Small intestine (tissue), 7 donors: ENCODE data around the gene CFAP299. TPM values are rescaled to one million over a fixed set of nuclear protein-coding genes. Genes with fewer than 3 reads are reported as not detected.

Source experiments
- DNase-seq, 2 donors: peaks; one replicate each; pipeline versions ENCODE4 v3.0.0 to v3.0.0-alpha.2; 2013
- FAIRE-seq: peaks from 2 replicates; lab custom pipeline; 2012; peaks lifted over from hg19 to GRCh38; lab: Jason Lieb, UNC
- H3K27ac ChIP-seq, 3 donors: one replicate each; pipeline ENCODE4 v1.5.1; 2013; ENCODE audit warnings: low read length in 2 of 3, mild to moderate bottlenecking in 2 of 3, control low read depth in 1 of 3, inconsistent platforms in 1 of 3, low read depth in 1 of 3, moderate library complexity in 1 of 3
- H3K27me3 ChIP-seq, 3 donors: one replicate each; pipeline ENCODE4 v1.6.1; 2013; ENCODE audit warnings: low read length in 3 of 3, inconsistent platforms in 1 of 3; ENCODE audit not compliant: control insufficient read depth in 3 of 3, insufficient read depth in 3 of 3
- H3K36me3 ChIP-seq, 3 donors: one replicate each; pipeline ENCODE4 v1.6.1; 2013; ENCODE audit warnings: low read length in 3 of 3, inconsistent platforms in 1 of 3, low read depth in 1 of 3, mild to moderate bottlenecking in 1 of 3, moderate library complexity in 1 of 3; ENCODE audit not compliant: control insufficient read depth in 3 of 3, insufficient read depth in 2 of 3
- H3K4me1 ChIP-seq, 3 donors: one replicate each; pipeline ENCODE4 v1.6.1; 2013; ENCODE audit warnings: low read length in 2 of 3, inconsistent platforms in 1 of 3, low read depth in 1 of 3, mild to moderate bottlenecking in 1 of 3, moderate library complexity in 1 of 3; ENCODE audit not compliant: control insufficient read depth in 3 of 3, insufficient read depth in 2 of 3
- H3K4me3 ChIP-seq, 3 donors: one replicate each; pipeline ENCODE4 v1.5.1; 2013; ENCODE audit warnings: low read length in 3 of 3, control low read depth in 1 of 3, inconsistent platforms in 1 of 3, low read depth in 1 of 3, mild to moderate bottlenecking in 1 of 3, moderate library complexity in 1 of 3
- H3K9me3 ChIP-seq, 2 donors: one replicate each; pipeline ENCODE4 v1.6.1; 2013; ENCODE audit warnings: low read depth in 1 of 2, low read length in 1 of 2; ENCODE audit not compliant: control insufficient read depth in 2 of 2, insufficient read depth in 1 of 2
- WGBS, 3 donors: extraction: QIAGEN DNeasy Blood & Tissue Kit; methylation state at CpG; one replicate each; pipeline ENCODE4 v1.1.7; 2013; 5-methylcytosine and 5-hydroxymethylcytosine counted together
- polyA plus RNA-seq, 4 donors: library from polyadenylated mRNA; stranded (reverse) in 3 of 4; unstranded in 1 of 4; fragments of 200-250 nt in 3 of 4; fragments of 120-200 nt in 1 of 4; gene quantifications; one replicate each; pipeline versions ENCODE4 v1.2.1 to v1.2.3, GENCODE V29; 2013
- donor health status: healthy with polysubstance abuse.
- donor health status: control.
- donor health status: control.
- donor health status: Bipolar disorder and iron deficiency.
- donor health status: healthy.

Gene CFAP299
- polyA plus RNA-seq, 4 donors: not detected

DNA sequence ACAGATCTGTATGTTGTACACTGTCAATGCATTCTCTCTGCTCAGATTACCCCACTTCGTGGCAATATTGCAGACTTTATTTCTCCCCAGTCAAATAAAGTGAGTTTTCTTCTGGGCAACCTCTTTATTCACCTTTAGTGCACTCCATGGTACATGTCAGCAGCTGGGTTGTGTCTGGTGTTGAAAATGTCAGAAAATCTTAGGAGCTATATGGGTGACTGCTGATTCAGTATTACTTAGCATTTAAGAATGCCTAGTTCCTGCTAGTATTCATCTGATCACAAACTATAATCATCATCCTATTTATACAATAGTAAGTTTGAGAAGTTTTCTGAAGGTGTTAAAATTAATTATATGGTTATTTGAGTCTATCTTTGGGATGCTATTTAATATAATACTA, 112.5 kb downstream of the CFAP299 start:
- FAIRE-seq: no peak
- no peaks in the 10 kb centered on the region for H3K9me3 ChIP-seq
- 71 to 94% (median 85%) methylated on average over 1 of the region's 1 CpG for WGBS, 3 donors
- H3K27me3 ChIP-seq: no peaks in the 10 kb centered on the region
- no peak overlapping the region for H3K27ac ChIP-seq
- no peaks in the 10 kb centered on the region for H3K4me1 ChIP-seq
- no peak overlapping the region for H3K4me3 ChIP-seq
- DNase-seq: no peak
- H3K36me3 ChIP-seq: no peaks in the 10 kb centered on the region

DNA sequence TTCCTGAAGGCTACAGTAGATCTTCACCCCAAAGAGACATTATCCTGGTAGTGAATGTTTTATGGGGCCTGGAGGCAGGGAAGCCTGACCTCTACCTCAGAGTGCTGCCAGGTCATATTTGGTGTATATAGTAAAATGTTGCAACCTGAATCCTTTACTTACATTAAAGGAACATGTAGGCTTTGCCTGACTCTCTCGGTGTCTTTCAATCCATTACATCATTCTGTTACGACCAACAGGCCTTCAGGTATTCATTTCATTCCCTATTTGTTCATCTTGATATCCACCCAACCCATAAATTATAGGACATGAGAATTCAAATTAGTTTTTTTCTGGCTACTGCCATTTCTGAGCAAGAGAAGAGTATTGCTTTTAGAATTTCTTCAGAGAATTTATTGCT, 116.5 kb downstream of the CFAP299 start:
- Histone ChIP-seq H3K9me3 (no peaks in the 10 kb centered on the region), H3K27me3 (no peaks in the 10 kb centered on the region), H3K36me3 (no peaks in the 10 kb centered on the region), H3K4me1 (no peaks in the 10 kb centered on the region), H3K4me3 (no peak overlapping the region), H3K27ac (no peak overlapping the region)
- DNase-seq (no peak), FAIRE-seq (no peak)
- 82 to 94% (median 82%) methylated on average over 2 of the region's 2 CpGs for WGBS, 3 donors

DNA sequence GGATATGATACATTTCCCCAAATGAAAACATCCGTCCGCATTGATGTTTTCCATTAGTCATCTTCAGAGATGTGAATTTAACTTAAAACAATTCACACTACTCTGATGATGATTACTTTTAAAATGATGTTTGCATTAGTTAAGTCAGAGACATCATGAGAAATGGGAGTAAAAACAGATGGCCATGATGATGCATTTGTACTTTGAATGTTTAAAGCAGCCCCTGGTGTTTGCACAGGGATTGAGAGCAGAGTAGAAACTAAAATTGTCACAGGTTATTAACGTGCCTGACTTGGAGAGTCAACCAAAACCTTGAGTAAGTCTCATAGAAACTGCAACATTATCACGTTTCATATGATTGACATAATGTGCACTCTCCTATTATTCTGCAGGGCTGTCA, 117.2 kb downstream of the CFAP299 start:
- 67 to 75% (median 70%) methylated on average over 4 of the region's 4 CpGs for WGBS, 3 donors
- no peaks in the 10 kb centered on the region for H3K27me3 ChIP-seq
- no peaks in the 10 kb centered on the region for H3K36me3 ChIP-seq
- no peak overlapping the region for H3K4me3 ChIP-seq
- H3K9me3 ChIP-seq: no peaks in the 10 kb centered on the region
- H3K27ac ChIP-seq: no peak overlapping the region
- H3K4me1 ChIP-seq: no peaks in the 10 kb centered on the region
- FAIRE-seq (no peak), DNase-seq (no peak)

DNA sequence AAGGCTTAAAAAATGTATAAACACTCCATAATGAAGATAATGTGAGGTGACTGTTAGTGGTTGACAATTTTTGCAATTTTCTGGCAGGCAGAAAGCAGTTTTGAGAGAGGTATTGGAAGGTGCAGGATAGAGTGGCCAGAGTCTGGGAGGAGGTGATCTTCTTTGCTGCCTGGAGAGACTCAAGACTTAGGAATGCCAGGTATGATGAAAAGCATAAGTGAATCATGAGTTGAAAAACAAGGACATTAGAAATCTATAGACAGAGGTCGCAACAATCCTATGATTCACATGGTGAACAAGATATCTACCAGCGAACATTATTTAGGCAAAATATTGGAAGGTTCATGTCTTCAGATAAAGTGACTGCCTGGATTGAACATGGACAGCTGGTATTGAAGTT, 118.5 kb downstream of the CFAP299 start:
- H3K27ac ChIP-seq: no peak overlapping the region
- no peaks in the 10 kb centered on the region for H3K9me3 ChIP-seq
- DNase-seq: no peak
- FAIRE-seq: no peak
- H3K4me3 ChIP-seq: no peak overlapping the region
- H3K4me1 ChIP-seq: no peaks in the 10 kb centered on the region
- no peaks in the 10 kb centered on the region for H3K27me3 ChIP-seq
- no peaks in the 10 kb centered on the region for H3K36me3 ChIP-seq
- WGBS, 3 donors: 87 to 95% (median 92%) methylated on average over 2 of the region's 2 CpGs

DNA sequence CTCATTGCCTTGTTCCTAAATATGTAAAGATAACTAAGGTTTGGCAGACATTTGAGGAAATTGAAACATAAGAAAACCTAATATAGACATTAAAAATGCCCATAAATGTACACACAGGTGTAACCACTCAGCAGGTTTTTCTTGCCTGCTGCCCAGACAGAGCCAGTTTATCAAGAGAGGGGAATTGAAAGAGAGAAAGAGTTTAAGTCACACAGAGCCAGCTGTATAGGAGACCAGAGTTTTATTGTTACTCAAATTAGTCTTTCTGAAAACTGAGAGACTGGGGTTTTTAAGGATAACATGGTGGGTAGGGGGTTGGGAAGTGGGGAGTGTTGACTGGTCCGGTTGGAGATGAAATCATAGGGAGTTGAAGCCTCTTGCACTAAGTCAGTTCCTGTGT, 119.0 kb downstream of the CFAP299 start:
- no peak overlapping the region for H3K27ac ChIP-seq
- no peak for FAIRE-seq
- H3K9me3 ChIP-seq: no peaks in the 10 kb centered on the region
- WGBS, 3 donors: 81 to 90% (median 89%) methylated on average over 1 of the region's 1 CpG
- no peaks in the 10 kb centered on the region for H3K27me3 ChIP-seq
- H3K4me1 ChIP-seq: no peaks in the 10 kb centered on the region
- no peak for DNase-seq
- H3K4me3 ChIP-seq: no peak overlapping the region
- no peaks in the 10 kb centered on the region for H3K36me3 ChIP-seq

DNA sequence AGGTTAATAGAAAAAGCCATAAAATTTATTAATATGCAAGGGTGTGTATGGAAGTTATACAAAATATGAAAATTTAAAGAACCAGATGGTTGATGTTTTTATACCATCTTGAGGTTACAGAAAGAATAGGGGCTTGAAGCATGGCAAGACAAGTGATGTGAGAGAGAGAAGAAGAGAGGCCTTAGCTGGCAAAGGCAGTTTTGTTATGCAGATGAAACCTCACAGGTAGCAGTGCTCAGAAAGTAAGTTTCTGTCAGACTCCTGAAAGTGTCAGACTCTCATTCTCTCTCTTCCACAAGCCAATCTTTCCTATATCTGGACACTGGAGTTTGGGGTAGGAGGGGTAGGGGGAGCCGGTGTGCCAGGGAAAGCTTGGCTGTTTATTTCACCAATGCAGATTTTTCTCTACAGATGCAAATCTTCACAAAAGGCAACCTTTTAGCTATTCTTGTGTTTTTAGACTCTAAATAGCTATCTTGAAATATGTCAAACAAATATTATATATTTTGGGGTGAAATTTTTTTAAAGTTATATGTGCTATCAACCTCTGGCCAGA, 124.5 kb downstream of the CFAP299 start:
- 81 to 93% (median 91%) methylated on average over 1 of the region's 1 CpG for WGBS, 3 donors
- Histone ChIP-seq H3K27me3 (no peaks in the 10 kb centered on the region), H3K27ac (no peak overlapping the region), H3K9me3 (no peaks in the 10 kb centered on the region), H3K36me3 (no peaks in the 10 kb centered on the region), H3K4me1 (no peaks in the 10 kb centered on the region), H3K4me3 (no peak overlapping the region)
- DNase-seq (no peak), FAIRE-seq (no peak)

DNA sequence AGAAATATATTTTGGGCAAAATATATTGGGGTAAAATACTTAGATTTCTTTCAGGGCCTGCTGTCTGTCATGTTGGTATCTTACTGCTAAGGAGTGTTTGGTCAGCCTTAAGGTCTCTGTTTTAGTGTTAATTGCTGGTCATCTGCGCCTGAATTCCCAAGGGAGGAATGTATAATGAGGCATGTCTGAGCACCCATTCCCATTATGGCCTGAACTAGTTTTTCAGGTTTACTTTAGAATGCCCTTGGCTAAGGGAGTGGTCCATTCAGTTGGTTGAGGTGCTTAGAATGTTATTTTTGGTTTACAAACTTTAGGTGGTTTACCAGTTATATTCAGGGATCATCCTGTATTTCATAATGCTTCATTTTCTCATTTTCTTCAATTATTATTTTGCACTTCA, 125.9 kb downstream of the CFAP299 start:
- no peaks in the 10 kb centered on the region for H3K4me1 ChIP-seq
- no peaks in the 10 kb centered on the region for H3K36me3 ChIP-seq
- FAIRE-seq (no peak), DNase-seq (no peak)
- WGBS, 3 donors: 87 to 92% (median 88%) methylated on average over 1 of the region's 1 CpG
- H3K27ac ChIP-seq: no peak overlapping the region
- H3K4me3 ChIP-seq: no peak overlapping the region
- H3K27me3 ChIP-seq: no peaks in the 10 kb centered on the region
- no peaks in the 10 kb centered on the region for H3K9me3 ChIP-seq

DNA sequence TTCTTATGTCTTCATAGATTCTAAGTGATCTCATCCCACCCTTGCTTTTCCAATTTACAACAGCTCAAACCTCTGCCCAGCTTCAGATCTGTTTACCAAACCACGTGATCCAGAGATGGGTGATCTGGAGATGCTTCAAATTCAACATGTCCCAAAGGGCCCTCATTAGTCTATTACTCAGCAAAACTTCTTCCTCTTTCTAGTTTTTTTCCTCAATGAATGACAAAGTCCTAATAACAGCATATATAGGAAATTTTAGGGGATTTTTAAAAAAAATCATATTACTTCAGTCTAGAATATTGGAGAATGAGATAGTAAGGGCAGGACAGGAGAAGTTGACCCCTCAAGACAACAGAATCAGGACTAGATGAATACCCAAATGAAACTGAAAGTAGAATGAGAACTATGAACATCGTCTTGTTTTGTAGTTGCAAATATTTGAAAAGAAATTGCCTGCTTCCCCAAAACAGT, 127.1 kb downstream of the CFAP299 start:
- FAIRE-seq (no peak), DNase-seq (peak in 1 of 2 donors; percentile 31)
- WGBS, 3 donors: 18 to 36% (median 25%) methylated on average over 2 of the region's 2 CpGs
- Histone ChIP-seq H3K27ac (no peak overlapping the region), H3K9me3 (no peaks in the 10 kb centered on the region), H3K4me3 (no peak overlapping the region), H3K36me3 (no peaks in the 10 kb centered on the region), H3K27me3 (no peaks in the 10 kb centered on the region), H3K4me1 (no peaks in the 10 kb centered on the region)

DNA sequence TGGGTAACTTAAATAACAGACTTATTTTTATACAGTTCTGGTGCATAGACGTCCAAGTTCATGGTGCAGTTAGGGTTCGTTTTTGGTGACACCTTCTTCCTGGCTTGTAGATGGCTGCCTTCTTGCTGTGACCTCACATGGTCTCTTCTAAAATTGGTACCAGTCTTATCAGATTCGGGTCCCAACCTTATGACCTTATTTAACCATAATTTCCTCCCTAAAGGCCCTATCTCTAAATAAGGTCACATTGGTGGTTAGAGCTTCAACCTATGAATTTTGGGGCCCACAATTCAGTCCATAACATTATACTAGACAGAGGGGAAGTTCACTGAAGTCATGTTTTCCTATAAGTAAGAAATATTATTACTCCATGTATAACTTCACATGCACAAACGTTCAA, 128.0 kb downstream of the CFAP299 start:
- 71 to 78% (median 73%) methylated on average over 4 of the region's 4 CpGs for WGBS, 3 donors
- DNase-seq (no peak), FAIRE-seq (no peak)
- Histone ChIP-seq H3K27ac (no peak overlapping the region), H3K4me1 (no peaks in the 10 kb centered on the region), H3K27me3 (no peaks in the 10 kb centered on the region), H3K9me3 (no peaks in the 10 kb centered on the region), H3K4me3 (no peak overlapping the region), H3K36me3 (no peaks in the 10 kb centered on the region)
